Calu3 (cell line): ENCODE measurements around the gene CBX7. TPM values are rescaled to one million over a fixed set of nuclear protein-coding genes. Genes with fewer than 3 reads are reported as not detected.
A peak's percentile ranks its signal among the peaks of the same experiment; 100 is the strongest.

ENCODE experiments used
- BruUV-seq: library from RNA; stranded (reverse); fragments of 400-500 nt; replicated peaks from 2 replicates; lab custom pipeline; 2021; lab: Mats Ljungman, UMichigan
- CTCF ChIA-PET: fragments of 300-600 bp; sonication (Branson Sonifier 250); formaldehyde crosslinking; loops from one replicate; lab custom pipeline; 2022; ENCODE audit warnings: antibody characterized with exemption; lab: Charles Lee
- DNase-seq: peaks from one replicate; pipeline ENCODE4 v3.0.0; 2022
- H3K27ac Mint-ChIP-seq: one replicate; pipeline ENCODE4 v1.8.0; 2022; ENCODE audit warnings: mixed read lengths; ENCODE audit not compliant: unreplicated experiment
- H3K27me3 Mint-ChIP-seq: one replicate; pipeline ENCODE4 v1.8.0; 2022; ENCODE audit warnings: mixed read lengths; ENCODE audit not compliant: unreplicated experiment
- H3K36me3 Mint-ChIP-seq: one replicate; pipeline ENCODE4 v1.8.0; 2022; ENCODE audit warnings: mild to moderate bottlenecking, moderate library complexity, mixed read lengths; ENCODE audit not compliant: insufficient read depth, unreplicated experiment
- H3K4me1 Mint-ChIP-seq: one replicate; pipeline ENCODE4 v1.8.0; 2022; ENCODE audit warnings: mild to moderate bottlenecking, low read depth, mixed read lengths; ENCODE audit not compliant: unreplicated experiment
- H3K4me3 Mint-ChIP-seq: one replicate; pipeline ENCODE4 v1.8.0; 2022; ENCODE audit warnings: mild to moderate bottlenecking, low read depth, moderate library complexity, mixed read lengths; ENCODE audit not compliant: unreplicated experiment
- H3K9me3 Mint-ChIP-seq: one replicate; pipeline ENCODE4 v1.8.0; 2022; ENCODE audit warnings: low read depth, mixed read lengths; ENCODE audit not compliant: unreplicated experiment
- intact Hi-C: fragments of 100-400 bp; cut with micrococcal nuclease; formaldehyde crosslinking; loops from one replicate; pipeline ENCODE4 v1.10.0; 2022; ENCODE audit not compliant: unreplicated experiment
- total RNA-seq: library from RNA; stranded (reverse); gene quantifications from 2 replicates; pipeline ENCODE4 v1.2.3, GENCODE V29; 2022
- TF ChIP-seq, protein P1 (sequence below): fragments of 200-600 bp; IDR thresholded peaks from one replicate; pipeline ENCODE4 v1.8.0; 2022; ENCODE audit warnings: antibody characterized with exemption; ENCODE audit not compliant: unreplicated experiment

CBX7 gene
- total RNA-seq, 1 experiment from 2014 or later = 10.5 TPM

DNA sequence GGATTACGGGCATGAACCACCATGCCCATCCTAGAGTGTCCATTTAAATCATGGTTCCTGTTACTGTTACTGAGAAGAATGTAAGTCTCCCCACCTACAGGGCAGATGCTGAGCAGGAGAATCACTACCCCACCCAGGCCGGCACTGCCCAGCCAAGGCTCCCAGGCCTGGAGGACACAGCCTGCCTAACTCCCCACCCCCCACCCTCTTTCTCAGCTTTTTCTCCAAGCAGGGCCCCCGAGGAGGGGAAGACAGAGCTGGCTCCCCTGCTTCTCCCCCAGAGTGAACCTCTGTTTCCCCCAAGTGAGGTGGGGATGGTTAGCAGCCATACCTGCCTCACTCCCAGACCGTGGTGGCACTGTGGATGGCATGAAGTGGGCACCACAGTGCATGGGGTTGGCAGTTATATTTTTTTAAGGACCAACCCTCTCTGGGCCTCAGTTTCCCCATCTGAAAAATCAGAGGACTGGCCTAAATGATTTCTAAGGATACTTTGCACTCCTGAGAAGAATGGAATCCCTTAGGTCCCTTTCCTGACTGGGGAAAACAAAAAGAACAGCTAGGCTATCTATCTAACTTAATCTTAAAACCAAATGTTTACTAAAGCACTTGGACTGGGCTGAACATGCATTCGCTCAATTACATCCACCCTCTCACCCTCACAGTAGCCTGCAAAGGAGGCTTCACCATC, 5.0 kb downstream of the CBX7 start:
- H3K27ac Mint-ChIP-seq = no peak overlapping the region
- peaks cover 27% of the 10 kb centered on the region for H3K36me3 Mint-ChIP-seq
- intact Hi-C loops = no loop called here
- no peaks in the 10 kb centered on the region for H3K9me3 Mint-ChIP-seq
- CTCF ChIA-PET = no interaction called here
- H3K4me1 Mint-ChIP-seq = no peaks in the 10 kb centered on the region
- H3K27me3 Mint-ChIP-seq = no peaks in the 10 kb centered on the region
- H3K4me3 Mint-ChIP-seq = no peak overlapping the region
- no TSS peak for BruUV-seq
- TF ChIP-seq, protein P1, sequence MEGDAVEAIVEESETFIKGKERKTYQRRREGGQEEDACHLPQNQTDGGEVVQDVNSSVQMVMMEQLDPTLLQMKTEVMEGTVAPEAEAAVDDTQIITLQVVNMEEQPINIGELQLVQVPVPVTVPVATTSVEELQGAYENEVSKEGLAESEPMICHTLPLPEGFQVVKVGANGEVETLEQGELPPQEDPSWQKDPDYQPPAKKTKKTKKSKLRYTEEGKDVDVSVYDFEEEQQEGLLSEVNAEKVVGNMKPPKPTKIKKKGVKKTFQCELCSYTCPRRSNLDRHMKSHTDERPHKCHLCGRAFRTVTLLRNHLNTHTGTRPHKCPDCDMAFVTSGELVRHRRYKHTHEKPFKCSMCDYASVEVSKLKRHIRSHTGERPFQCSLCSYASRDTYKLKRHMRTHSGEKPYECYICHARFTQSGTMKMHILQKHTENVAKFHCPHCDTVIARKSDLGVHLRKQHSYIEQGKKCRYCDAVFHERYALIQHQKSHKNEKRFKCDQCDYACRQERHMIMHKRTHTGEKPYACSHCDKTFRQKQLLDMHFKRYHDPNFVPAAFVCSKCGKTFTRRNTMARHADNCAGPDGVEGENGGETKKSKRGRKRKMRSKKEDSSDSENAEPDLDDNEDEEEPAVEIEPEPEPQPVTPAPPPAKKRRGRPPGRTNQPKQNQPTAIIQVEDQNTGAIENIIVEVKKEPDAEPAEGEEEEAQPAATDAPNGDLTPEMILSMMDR = no peak
- DNase-seq = no peak

DNA sequence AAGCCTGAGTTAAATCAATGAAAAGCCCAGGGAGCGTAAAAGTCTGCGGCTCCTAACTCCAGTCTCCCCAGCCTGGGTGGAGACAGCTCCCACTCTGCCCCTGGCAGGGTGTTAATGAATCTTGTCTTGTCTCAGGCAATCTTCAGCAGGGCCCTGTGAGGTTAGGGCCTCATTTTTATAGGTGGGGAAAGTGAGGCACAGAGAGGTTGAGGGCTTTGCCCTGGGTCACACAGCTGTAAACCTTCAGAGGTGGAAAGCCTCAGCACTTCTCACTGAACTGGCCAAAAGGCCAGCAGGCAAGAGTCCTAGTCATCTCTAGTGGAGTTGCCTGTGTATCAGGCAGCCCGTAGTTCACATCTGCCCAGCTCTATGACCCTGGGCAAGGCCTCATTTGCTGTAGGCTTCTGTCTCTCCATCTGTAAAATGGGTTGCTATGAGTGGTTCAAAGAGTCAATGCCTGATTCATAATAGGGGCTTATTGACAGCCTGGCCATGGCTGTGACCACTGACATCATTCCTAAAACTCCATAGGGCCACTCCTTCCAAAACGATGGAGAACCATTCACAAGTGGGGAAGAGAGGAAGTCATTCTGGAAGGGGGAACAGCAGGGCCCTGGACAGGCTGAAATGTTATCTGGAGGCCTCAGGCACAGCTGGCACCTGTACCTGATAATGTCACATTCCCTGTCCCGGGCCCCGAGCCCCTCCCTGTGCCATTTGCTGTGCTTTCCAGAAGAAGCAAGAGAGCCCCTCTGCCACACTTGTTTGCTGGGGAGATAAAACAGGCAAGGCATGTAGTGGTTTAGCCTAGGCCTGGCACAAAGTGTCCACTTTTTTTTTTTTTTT, 6.0 kb downstream of the CBX7 start:
- Mint-ChIP-seq H3K4me1 (no peaks in the 10 kb centered on the region), H3K9me3 (no peaks in the 10 kb centered on the region), H3K27me3 (no peaks in the 10 kb centered on the region), H3K27ac (no peak overlapping the region), H3K4me3 (peak overlapping the region; percentile 86), H3K36me3 (peaks cover 21% of the 10 kb centered on the region)
- DNase-seq = no peak
- CTCF ChIA-PET = interaction anchor here (0.5 kb wide), 1 partner anchor 108 kb away, joined by 3 read pairs; no protein-coding TSS in a partner anchor
- intact Hi-C loops = no loop called here
- no TSS peak for BruUV-seq
- TF ChIP-seq, protein P1 = no peak

- TF ChIP-seq, protein P1 = no peak
- DNase-seq = peak; percentile 35
- no TSS peak for BruUV-seq
- Mint-ChIP-seq H3K27me3 (no peaks in the 10 kb centered on the region), H3K36me3 (peaks cover 20% of the 10 kb centered on the region), H3K27ac (peak overlapping the region; percentile 12), H3K9me3 (no peaks in the 10 kb centered on the region), H3K4me1 (no peaks in the 10 kb centered on the region), H3K4me3 (peak overlapping the region; percentile 86)
- intact Hi-C loops = no loop called here
- CTCF ChIA-PET = no interaction called here
Observed at GRCh38 chr22:39144101-39144767, 8.2 kb downstream of the CBX7 start.

DNA sequence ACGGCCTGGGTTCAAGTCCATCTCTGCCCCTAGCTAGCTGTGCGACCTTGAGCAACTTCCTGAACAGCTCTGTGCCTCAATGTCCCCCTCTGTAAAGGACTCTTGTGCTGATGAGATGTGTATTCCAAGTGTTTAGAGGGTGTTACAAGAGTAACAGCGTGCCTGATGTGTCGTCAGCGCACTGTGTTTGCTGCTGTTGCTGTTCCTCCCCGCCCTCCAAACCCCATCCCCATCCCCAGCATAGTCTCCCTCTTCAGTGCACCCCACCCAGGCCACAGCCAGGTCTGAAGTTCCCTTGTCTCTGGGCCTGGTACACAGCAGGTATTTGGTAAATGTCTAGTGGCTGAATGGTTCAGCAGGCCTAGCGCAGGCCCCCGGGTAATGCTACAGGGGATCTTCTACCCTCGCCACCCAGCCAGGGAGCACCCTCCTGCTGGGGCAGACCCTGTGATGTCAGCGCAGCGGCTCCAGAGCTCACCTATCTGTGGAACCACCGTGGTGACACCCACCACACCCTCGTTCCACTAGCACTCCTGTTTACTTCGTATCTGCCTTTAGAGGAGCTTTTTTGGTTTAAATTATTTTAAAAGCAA, 10.3 kb downstream of the CBX7 start:
- no peak overlapping the region for H3K4me3 Mint-ChIP-seq
- no TSS peak for BruUV-seq
- intact Hi-C loops = no loop called here
- CTCF ChIA-PET = interaction anchor here (0.6 kb wide), 1 partner anchor 260 kb away, joined by 3 read pairs; no protein-coding TSS in a partner anchor
- no peak for DNase-seq
- no peaks in the 10 kb centered on the region for H3K27me3 Mint-ChIP-seq
- TF ChIP-seq, protein P1 = no peak
- H3K9me3 Mint-ChIP-seq = no peaks in the 10 kb centered on the region
- H3K36me3 Mint-ChIP-seq = peaks cover 20% of the 10 kb centered on the region
- no peaks in the 10 kb centered on the region for H3K4me1 Mint-ChIP-seq
- H3K27ac Mint-ChIP-seq = no peak overlapping the region
